ENCODE results near the gene NECAB2.

The NECAB2 gene

DNA sequence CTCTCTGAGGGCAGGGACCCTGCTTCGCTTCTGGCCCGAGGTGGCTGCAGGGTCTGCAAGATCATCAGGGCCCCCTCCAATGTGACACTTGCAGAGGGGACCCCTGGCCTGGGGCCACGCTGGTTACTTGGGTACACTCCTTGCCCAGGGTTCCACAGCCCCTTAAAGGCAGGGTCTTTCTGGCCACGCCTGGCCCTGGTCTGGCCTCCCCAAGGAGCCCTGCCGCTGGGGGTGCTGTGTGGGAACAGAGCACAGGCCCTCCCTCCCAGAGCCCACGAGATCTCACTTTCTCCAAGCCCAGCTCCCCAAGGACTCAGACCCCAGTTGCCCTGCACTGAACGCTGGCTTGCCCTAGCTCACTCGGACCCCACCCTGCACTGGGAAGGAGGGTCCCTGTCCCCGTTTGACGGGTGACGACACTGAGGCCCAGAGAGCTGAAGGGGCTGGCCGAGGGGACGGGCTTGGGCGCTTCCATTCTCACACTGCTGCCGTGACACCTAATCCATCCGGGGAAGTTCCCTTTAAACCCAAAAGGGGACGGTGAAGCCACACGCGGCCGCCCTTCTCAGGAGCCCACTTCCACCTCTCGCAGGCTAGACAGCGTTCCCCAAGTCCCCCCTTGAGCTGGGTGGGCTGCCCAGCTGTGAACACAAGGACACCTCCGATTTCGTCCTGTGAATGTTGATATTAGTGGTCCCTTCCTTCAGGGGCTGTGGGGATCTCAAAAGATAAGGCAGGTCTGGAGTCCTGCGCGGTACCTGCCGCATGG is 41.9 kb upstream of the NECAB2 start:
- H3K27ac ChIP-seq, result no peak overlapping the region
- no peak for DNase-seq (ENCODE audit: low spot score)
- ChIA-PET POLR2A (ENCODE audit: low non-redundant PET) (no interaction called here), CTCF (interaction anchor here (0.6 to 1.4 kb wide), 7 partner anchors 14 to 1323 kb away, joined by 3 to 9 read pairs (median 3); no protein-coding TSS in a partner anchor)
- TF ChIP-seq, protein P1, sequence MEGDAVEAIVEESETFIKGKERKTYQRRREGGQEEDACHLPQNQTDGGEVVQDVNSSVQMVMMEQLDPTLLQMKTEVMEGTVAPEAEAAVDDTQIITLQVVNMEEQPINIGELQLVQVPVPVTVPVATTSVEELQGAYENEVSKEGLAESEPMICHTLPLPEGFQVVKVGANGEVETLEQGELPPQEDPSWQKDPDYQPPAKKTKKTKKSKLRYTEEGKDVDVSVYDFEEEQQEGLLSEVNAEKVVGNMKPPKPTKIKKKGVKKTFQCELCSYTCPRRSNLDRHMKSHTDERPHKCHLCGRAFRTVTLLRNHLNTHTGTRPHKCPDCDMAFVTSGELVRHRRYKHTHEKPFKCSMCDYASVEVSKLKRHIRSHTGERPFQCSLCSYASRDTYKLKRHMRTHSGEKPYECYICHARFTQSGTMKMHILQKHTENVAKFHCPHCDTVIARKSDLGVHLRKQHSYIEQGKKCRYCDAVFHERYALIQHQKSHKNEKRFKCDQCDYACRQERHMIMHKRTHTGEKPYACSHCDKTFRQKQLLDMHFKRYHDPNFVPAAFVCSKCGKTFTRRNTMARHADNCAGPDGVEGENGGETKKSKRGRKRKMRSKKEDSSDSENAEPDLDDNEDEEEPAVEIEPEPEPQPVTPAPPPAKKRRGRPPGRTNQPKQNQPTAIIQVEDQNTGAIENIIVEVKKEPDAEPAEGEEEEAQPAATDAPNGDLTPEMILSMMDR (conservative IDR thresholded peaks at IDR 0.05; ENCODE audit: low read depth), result no peak

GRCh38 chr16:83926726-83927397 is 41.2 kb upstream of the NECAB2 start:
- peak overlapping the region; percentile 91 for H3K27ac ChIP-seq

GRCh38 chr16:83928341-83929055 is 39.5 kb upstream of the NECAB2 start:
- ChIA-PET CTCF (interaction anchor here (2.9 kb wide), 1 partner anchor 25 kb away, joined by 16 read pairs; the partner anchor contains the start of gene OSGIN1), POLR2A (ENCODE audit: low non-redundant PET) (no interaction called here)
- TF ChIP-seq, protein P1 (conservative IDR thresholded peaks at IDR 0.05; ENCODE audit: low read depth), result no peak
- DNase-seq (ENCODE audit: low spot score), result peak; percentile 77
- H3K27ac ChIP-seq, result peak overlapping the region; percentile 91

More at GRCh38 chr16:83926726-83927397, 41.2 kb upstream of the NECAB2 start:
- peak; percentile 87 for DNase-seq (ENCODE audit: low spot score)
- CTCF ChIA-PET, result interaction anchor here (0.6 to 1.4 kb wide), 11 partner anchors 13 to 1531 kb away, joined by 3 to 9 read pairs (median 3); no protein-coding TSS in a partner anchor
- POLR2A ChIA-PET (ENCODE audit: low non-redundant PET), result no interaction called here
- TF ChIP-seq, protein P1 (conservative IDR thresholded peaks at IDR 0.05; ENCODE audit: low read depth), result peak; percentile 98

DNA sequence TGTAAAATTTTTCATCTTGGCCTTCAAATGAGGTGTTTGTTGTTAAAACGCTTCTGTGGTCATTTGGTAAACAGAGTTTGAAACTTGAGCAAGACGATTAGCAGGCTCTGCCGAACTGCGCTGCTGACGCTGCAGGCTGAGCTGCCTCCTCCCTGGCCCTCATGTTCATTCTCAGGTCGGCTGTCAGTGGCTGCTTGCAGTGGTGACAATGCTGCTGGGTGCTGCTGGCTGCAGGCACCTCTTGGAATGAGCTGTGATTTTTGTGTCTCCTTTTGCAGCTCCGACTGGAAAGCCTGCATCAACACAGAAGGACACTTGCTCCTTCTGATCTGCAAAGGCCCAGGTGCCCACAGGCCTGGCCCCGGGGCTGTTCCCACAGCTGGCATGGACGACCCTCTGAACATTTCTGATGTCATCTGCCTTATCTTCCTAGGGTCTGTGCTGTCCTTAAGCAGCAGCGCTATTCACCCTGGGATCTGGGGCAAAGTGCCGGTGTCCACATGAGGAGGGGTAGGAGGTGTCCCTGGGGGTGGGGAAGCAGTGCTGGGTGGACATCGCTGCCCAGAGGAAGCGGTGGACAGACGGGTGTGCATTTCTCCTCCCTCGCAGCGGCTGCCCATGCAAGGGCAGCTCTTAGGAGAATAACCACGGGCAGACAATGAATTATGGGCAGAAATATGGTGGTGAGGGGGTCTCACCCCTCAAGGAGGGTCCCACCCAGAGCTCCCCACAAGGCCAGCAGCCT is 38.1 kb upstream of the NECAB2 start:
- POLR2A ChIA-PET (ENCODE audit: low non-redundant PET), result no interaction called here
- CTCF ChIA-PET, result interaction anchor here (2.9 kb wide), 1 partner anchor 24 kb away, joined by 16 read pairs; the partner anchor contains the start of gene OSGIN1
- DNase-seq (ENCODE audit: low spot score), result no peak
- TF ChIP-seq, protein P1 (conservative IDR thresholded peaks at IDR 0.05; ENCODE audit: low read depth), result no peak
- H3K27ac ChIP-seq, result no peak overlapping the region; the same call in 1 of the 2 replicates

DNA sequence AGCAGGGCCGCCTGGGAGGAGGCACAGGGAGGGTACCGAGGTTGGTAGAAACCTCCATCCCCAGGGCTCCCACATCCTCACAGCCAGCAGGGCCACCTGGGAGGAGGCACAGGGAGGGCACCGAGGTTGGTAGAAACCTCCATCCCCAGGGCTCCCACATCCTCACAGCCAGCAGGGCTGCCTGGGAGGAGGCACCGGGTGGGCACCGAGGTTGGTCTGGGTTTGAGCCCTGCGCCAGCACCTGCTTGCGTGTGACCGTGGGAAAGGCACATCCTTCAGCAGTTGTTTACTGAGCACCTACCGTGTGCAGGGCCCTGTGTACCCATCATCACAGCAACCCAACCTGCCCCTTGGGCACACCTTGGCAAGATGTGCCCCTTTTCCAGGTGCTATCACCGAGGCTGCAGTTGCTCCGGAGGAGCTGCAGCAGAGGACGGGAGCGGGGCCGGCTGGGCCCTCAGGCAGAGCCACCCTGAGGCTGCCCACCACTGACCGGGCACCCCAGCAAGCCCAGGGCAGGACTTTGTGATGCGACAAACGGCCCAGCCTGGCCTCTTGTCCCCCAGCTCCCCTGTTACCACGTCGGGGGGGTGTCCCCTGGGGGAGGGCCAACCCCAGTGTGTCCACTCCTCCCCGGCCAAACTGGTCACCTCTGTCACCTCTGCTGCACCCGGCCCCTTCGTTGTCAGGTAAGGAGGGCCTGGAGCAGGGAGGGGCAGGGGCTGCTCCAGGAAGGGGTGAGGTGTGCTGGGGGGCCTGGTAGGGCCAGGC is 37.1 kb upstream of the NECAB2 start:
- POLR2A ChIA-PET (ENCODE audit: low non-redundant PET), result no interaction called here
- no peak for DNase-seq (ENCODE audit: low spot score)
- CTCF ChIA-PET, result no interaction called here
- H3K27ac ChIP-seq, result no peak overlapping the region
- TF ChIP-seq, protein P1 (conservative IDR thresholded peaks at IDR 0.05; ENCODE audit: low read depth), result no peak
